K562 (cell line): ENCODE results near the gene MFAP5.

Source experiments
- MXI1 ChIP-seq: IDR thresholded peaks from 2 replicates; pipeline ENCODE4 v1.6.1; 2011; ENCODE audit warnings: low read depth, mild to moderate bottlenecking, improper control_type of control experiment, low read length
- RBM39 ChIP-seq: fragments of 200-400 bp; formaldehyde crosslinking; optimal IDR thresholded peaks from 2 replicates; pipeline ENCODE3; 2018; ENCODE audit warnings: low read depth, low read length
- REST ChIP-seq, 2 experiments: fragments of 450-650 bp; formaldehyde crosslinking in 1 of 2; IDR thresholded peaks; 2 replicates each; pipeline versions ENCODE4 v1.4.0 to v1.6.1; 2014 to 2020; ENCODE audit warnings: mild to moderate bottlenecking in 2 of 2, borderline replicate concordance in 1 of 2, low read depth in 1 of 2
- SMARCA4 ChIP-seq: fragments of 450-650 bp; IDR thresholded peaks from 2 replicates; pipeline ENCODE4 v1.6.1; 2016
- SMARCC2 ChIP-seq: fragments of 450-650 bp; IDR thresholded peaks from 2 replicates; pipeline ENCODE4 v1.6.1; 2017; ENCODE audit warnings: antibody characterized with exemption, moderate library complexity, mild to moderate bottlenecking, low read depth
- TBP ChIP-seq: optimal IDR thresholded peaks from 2 replicates; pipeline ENCODE3; 2011; ENCODE audit warnings: low read depth, low read length, improper control_type of control experiment
- ZC3H11A ChIP-seq: IDR thresholded peaks from 2 replicates; pipeline ENCODE4 v1.6.1; 2012; ENCODE audit warnings: low read depth, low read length, improper control_type of control experiment
- TF ChIP-seq, protein P1 (sequence below): sonication (generic); formaldehyde crosslinking; IDR thresholded peaks from 2 replicates; pipeline ENCODE4 v1.8.1; 2023; ENCODE audit warnings: mild to moderate bottlenecking, missing genetic modification reagents

DNA sequence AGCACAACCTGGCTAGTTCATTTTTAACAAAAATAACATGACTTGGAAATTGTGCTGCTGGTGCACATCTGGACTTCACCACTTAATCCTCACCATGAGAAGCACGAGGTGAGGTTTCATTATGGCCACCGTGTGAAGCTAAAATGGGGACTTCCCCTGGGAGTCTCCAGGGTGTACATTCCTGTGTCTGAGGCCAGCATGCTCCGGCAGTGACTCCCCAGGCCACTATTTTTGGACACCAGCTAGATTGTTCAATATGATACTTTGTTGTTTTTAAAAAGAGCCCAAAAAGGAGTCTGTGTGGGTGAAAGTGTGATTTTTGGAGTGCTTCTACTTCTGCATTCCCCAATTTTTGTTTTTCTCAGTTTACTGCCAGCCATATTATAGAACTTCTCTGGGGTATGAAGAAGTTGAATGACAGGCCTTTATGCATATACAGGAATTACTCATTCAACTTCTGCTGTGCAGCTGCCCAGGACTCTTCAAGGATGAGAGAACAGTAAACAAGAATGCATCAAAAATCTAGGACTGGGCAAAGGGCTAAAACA is 33.1 kb downstream of the MFAP5 start:
- TF ChIP-seq MXI1 (no peak), RBM39 (no peak), SMARCC2 (no peak), TBP (no peak), SMARCA4 (no peak), REST (IDR thresholded peaks at IDR 0.05; ENCODE audit: borderline replicate concordance) (no peak), REST (CRISPR knock-in tag; IDR thresholded peaks at IDR 0.05; ENCODE audit: low read depth) (no peak), ZC3H11A (no peak)
- TF ChIP-seq, protein P1, sequence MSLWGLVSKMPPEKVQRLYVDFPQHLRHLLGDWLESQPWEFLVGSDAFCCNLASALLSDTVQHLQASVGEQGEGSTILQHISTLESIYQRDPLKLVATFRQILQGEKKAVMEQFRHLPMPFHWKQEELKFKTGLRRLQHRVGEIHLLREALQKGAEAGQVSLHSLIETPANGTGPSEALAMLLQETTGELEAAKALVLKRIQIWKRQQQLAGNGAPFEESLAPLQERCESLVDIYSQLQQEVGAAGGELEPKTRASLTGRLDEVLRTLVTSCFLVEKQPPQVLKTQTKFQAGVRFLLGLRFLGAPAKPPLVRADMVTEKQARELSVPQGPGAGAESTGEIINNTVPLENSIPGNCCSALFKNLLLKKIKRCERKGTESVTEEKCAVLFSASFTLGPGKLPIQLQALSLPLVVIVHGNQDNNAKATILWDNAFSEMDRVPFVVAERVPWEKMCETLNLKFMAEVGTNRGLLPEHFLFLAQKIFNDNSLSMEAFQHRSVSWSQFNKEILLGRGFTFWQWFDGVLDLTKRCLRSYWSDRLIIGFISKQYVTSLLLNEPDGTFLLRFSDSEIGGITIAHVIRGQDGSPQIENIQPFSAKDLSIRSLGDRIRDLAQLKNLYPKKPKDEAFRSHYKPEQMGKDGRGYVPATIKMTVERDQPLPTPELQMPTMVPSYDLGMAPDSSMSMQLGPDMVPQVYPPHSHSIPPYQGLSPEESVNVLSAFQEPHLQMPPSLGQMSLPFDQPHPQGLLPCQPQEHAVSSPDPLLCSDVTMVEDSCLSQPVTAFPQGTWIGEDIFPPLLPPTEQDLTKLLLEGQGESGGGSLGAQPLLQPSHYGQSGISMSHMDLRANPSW (CRISPR knock-in tag), result no peak
